HG02763 (cell line): ENCODE data around the gene BAHD1.

Experiments
- ATAC-seq: cut with Tn5 transposase; IDR thresholded peaks from one replicate; pipeline ENCODE4 v1.9.1; 2021; ENCODE audit warnings: mild to moderate bottlenecking, moderate library complexity; ENCODE audit not compliant: unreplicated experiment

The BAHD1 gene

GRCh38 chr15:40421246-40422157 lies 19.3 kb upstream of the BAHD1 start:
- ATAC-seq, result no peak

- ATAC-seq, result no peak
These were observed 16.2 kb upstream of the BAHD1 start for GRCh38 chr15:40424483-40425115.

- ATAC-seq, result no peak
These were observed 15.1 kb upstream of the BAHD1 start for GRCh38 chr15:40425681-40426080.

GRCh38 chr15:40427188-40427587 lies 13.6 kb upstream of the BAHD1 start:
- ATAC-seq, result no peak

- no peak for ATAC-seq
These were observed 12.6 kb upstream of the BAHD1 start for GRCh38 chr15:40428185-40428584.

GRCh38 chr15:40429068-40429710 lies 11.6 kb upstream of the BAHD1 start:
- ATAC-seq, result no peak

GRCh38 chr15:40430271-40430805 lies 10.4 kb upstream of the BAHD1 start:
- no peak for ATAC-seq

GRCh38 chr15:40435023-40435709 lies 5.6 kb upstream of the BAHD1 start:
- no peak for ATAC-seq

- no peak for ATAC-seq
These were observed 5.1 kb upstream of the BAHD1 start for GRCh38 chr15:40435710-40436089.

GRCh38 chr15:40436116-40436891 lies 4.4 kb upstream of the BAHD1 start:
- no peak for ATAC-seq

- no peak for ATAC-seq
These were observed 3.6 kb upstream of the BAHD1 start for GRCh38 chr15:40436892-40437751.

GRCh38 chr15:40437752-40438687 lies 2.7 kb upstream of the BAHD1 start:
- ATAC-seq, result no peak

- ATAC-seq, result no peak
These were observed 2.0 kb upstream of the BAHD1 start for GRCh38 chr15:40438712-40439111.

GRCh38 chr15:40439461-40439959 lies 1.2 kb upstream of the BAHD1 start:
- no peak for ATAC-seq

- no peak for ATAC-seq
These were observed 602 bp upstream of the BAHD1 start for GRCh38 chr15:40439960-40440742.

- ATAC-seq, result peak; percentile 8
These were observed 1.1 kb downstream of the BAHD1 start for GRCh38 chr15:40441565-40442531.
